ENCODE results near the gene ITGA2.

GRCh38 chr5:52988335-52989024 lies 672 bp upstream of the ITGA2 start:
- TF ChIP-seq, protein P1, sequence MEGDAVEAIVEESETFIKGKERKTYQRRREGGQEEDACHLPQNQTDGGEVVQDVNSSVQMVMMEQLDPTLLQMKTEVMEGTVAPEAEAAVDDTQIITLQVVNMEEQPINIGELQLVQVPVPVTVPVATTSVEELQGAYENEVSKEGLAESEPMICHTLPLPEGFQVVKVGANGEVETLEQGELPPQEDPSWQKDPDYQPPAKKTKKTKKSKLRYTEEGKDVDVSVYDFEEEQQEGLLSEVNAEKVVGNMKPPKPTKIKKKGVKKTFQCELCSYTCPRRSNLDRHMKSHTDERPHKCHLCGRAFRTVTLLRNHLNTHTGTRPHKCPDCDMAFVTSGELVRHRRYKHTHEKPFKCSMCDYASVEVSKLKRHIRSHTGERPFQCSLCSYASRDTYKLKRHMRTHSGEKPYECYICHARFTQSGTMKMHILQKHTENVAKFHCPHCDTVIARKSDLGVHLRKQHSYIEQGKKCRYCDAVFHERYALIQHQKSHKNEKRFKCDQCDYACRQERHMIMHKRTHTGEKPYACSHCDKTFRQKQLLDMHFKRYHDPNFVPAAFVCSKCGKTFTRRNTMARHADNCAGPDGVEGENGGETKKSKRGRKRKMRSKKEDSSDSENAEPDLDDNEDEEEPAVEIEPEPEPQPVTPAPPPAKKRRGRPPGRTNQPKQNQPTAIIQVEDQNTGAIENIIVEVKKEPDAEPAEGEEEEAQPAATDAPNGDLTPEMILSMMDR (IDR thresholded peaks at IDR 0.05), result no peak
- no peak for TF ChIP-seq POLR2A (IDR thresholded peaks at IDR 0.05)
